Esophagus muscularis mucosa (tissue), 4 donors: ENCODE data around the gene WWOX. TPM values are rescaled to one million over a fixed set of nuclear protein-coding genes. Genes with fewer than 3 reads are reported as not detected.

Experiments used
- DNase-seq: peaks from one replicate; pipeline ENCODE4 v3.0.0-alpha.2; 2017; ENCODE audit errors: extremely low spot score
- H3K27ac ChIP-seq, 4 donors: fragments of 200-600 bp; sonication (generic); replicated peaks in 1 of 4; 1 replicate in 3 of 4; 2 replicates in 1 of 4; pipeline ENCODE4 v1.5.1; 2016 to 2019; ENCODE audit warnings: mild to moderate bottlenecking in 1 of 4
- H3K27me3 ChIP-seq, 4 donors: fragments of 200-600 bp; sonication (generic); one replicate each; pipeline versions ENCODE4 v1.5.1 to v1.6.0; 2016 to 2019
- H3K36me3 ChIP-seq, 4 donors: fragments of 200-600 bp; sonication (generic); one replicate each; pipeline ENCODE4 v1.5.1; 2016 to 2019
- H3K4me1 ChIP-seq, 4 donors: fragments of 200-600 bp; sonication (generic); one replicate each; pipeline ENCODE4 v1.5.1; 2016 to 2019
- H3K4me3 ChIP-seq, 4 donors: fragments of 200-600 bp; sonication (generic); 1 replicate in 2 of 4; 2 replicates in 2 of 4; pipeline ENCODE4 v1.5.1; 2016 to 2019; ENCODE audit warnings: mild to moderate bottlenecking in 4 of 4, moderate library complexity in 1 of 4
- H3K9me3 ChIP-seq, 4 donors: fragments of 200-600 bp; sonication (generic); 1 replicate in 3 of 4; 2 replicates in 1 of 4; pipeline ENCODE4 v1.5.1; 2016 to 2019
- CTCF ChIP-seq, 3 experiments: fragments of 200-600 bp in 2 of 3; fragments of 450-650 bp in 1 of 3; sonication (generic) in 2 of 3; IDR thresholded peaks; one replicate each; pipeline ENCODE4 v1.5.1; 2017 to 2019; ENCODE audit warnings: antibody characterized with exemption in 3 of 3, mild to moderate bottlenecking in 2 of 3, moderate library complexity in 1 of 3
- EP300 ChIP-seq: sonication (generic); formaldehyde crosslinking; IDR thresholded peaks from one replicate; pipeline ENCODE4 v1.6.1; 2017; ENCODE audit warnings: antibody characterized with exemption
- POLR2A ChIP-seq: fragments of 450-650 bp; IDR thresholded peaks from one replicate; pipeline ENCODE4 v1.6.1; 2017; ENCODE audit warnings: antibody characterized with exemption, moderate library complexity, mild to moderate bottlenecking, low read depth
- POLR2AphosphoS5 ChIP-seq, 2 donors: sonication (generic); formaldehyde crosslinking; IDR thresholded peaks; one replicate each; pipeline ENCODE4 v1.6.1; 2017; ENCODE audit warnings: antibody characterized with exemption in 2 of 2
- WGBS: methylation state at CpG from one replicate; pipeline ENCODE4 v1.1.5; 2018; 5-methylcytosine and 5-hydroxymethylcytosine counted together
- intact Hi-C: fragments of 100-400 bp; cut with DNase I; formaldehyde crosslinking; loops from one replicate; pipeline ENCODE4 v1.15.1; 2023
- total RNA-seq, 4 donors: library from RNA; depleted of rRNA; stranded (reverse); fragments of >200 nt; gene quantifications; one replicate each; pipeline versions ENCODE4 v1.1.0 to v1.2.1, GENCODE V29; 2016

WWOX gene
- total RNA-seq, 4 donors from 2014 or later, result 14.4 to 27.8 (median 15.4) TPM

GRCh38 chr16:78484509-78485058 lies 385.1 kb downstream of the WWOX start:
- intact Hi-C loops, result no loop called here
- no peak for DNase-seq
- Histone ChIP-seq H3K9me3 (no peaks in the 10 kb centered on the region), H3K27me3 (no peaks in the 10 kb centered on the region), H3K4me1 (peaks cover 0 to 2% (median 0%) of the 10 kb centered on the region in 4 donors), H3K4me3 (no peak overlapping the region), H3K27ac (no peak overlapping the region), H3K36me3 (no peaks in the 10 kb centered on the region)
- WGBS, result 88% methylated on average over 9 of the region's 9 CpGs
- TF ChIP-seq EP300 (no peak), CTCF (IDR thresholded peaks at IDR 0.05) (no peak), POLR2A (no peak), POLR2AphosphoS5 (IDR thresholded peaks at IDR 0.05) (no peak)

GRCh38 chr16:78485188-78485916 lies 385.9 kb downstream of the WWOX start:
- no peaks in the 10 kb centered on the region for H3K9me3 ChIP-seq
- intact Hi-C loops, result no loop called here
- peaks cover 0 to 3% (median 0%) of the 10 kb centered on the region in 4 donors for H3K4me1 ChIP-seq
- DNase-seq, result no peak
- no peak overlapping the region for H3K27ac ChIP-seq
- no peaks in the 10 kb centered on the region for H3K27me3 ChIP-seq
- TF ChIP-seq POLR2A (no peak), POLR2AphosphoS5 (IDR thresholded peaks at IDR 0.05) (no peak), EP300 (no peak), CTCF (IDR thresholded peaks at IDR 0.05) (no peak)
- H3K4me3 ChIP-seq, result no peak overlapping the region
- 84% methylated on average over 15 of the region's 15 CpGs for WGBS
- H3K36me3 ChIP-seq, result no peaks in the 10 kb centered on the region

- WGBS, result 90% methylated on average over 4 of the region's 4 CpGs
- no peak for DNase-seq
- peaks cover 0 to 3% (median 0%) of the 10 kb centered on the region in 4 donors for H3K4me1 ChIP-seq
- no peak overlapping the region for H3K4me3 ChIP-seq
- H3K9me3 ChIP-seq, result no peaks in the 10 kb centered on the region
- H3K27ac ChIP-seq, result no peak overlapping the region
- no peak for TF ChIP-seq CTCF (IDR thresholded peaks at IDR 0.05)
- TF ChIP-seq POLR2AphosphoS5 (IDR thresholded peaks at IDR 0.05), result no peak
- no peak for TF ChIP-seq POLR2A
- no peak for TF ChIP-seq EP300
- no peaks in the 10 kb centered on the region for H3K36me3 ChIP-seq
- intact Hi-C loops, result no loop called here
- H3K27me3 ChIP-seq, result no peaks in the 10 kb centered on the region
Measured at GRCh38 chr16:78485917-78486257, 386.4 kb downstream of the WWOX start.

GRCh38 chr16:78487471-78487870 lies 388.0 kb downstream of the WWOX start:
- WGBS, result 79% methylated on average over 3 of the region's 3 CpGs
- H3K4me1 ChIP-seq, result peaks cover 0 to 3% (median 0%) of the 10 kb centered on the region in 4 donors
- H3K27me3 ChIP-seq, result no peaks in the 10 kb centered on the region
- H3K9me3 ChIP-seq, result no peaks in the 10 kb centered on the region
- H3K27ac ChIP-seq, result no peak overlapping the region
- H3K4me3 ChIP-seq, result no peak overlapping the region
- TF ChIP-seq POLR2AphosphoS5 (IDR thresholded peaks at IDR 0.05), result no peak
- H3K36me3 ChIP-seq, result no peaks in the 10 kb centered on the region
- no peak for DNase-seq
- intact Hi-C loops, result no loop called here

- Histone ChIP-seq H3K9me3 (no peaks in the 10 kb centered on the region), H3K4me3 (no peak overlapping the region), H3K36me3 (no peaks in the 10 kb centered on the region), H3K27ac (no peak overlapping the region), H3K27me3 (no peaks in the 10 kb centered on the region), H3K4me1 (peaks cover 0 to 3% (median 0%) of the 10 kb centered on the region in 4 donors)
- 51% methylated on average over 3 of the region's 3 CpGs for WGBS
- intact Hi-C loops, result no loop called here
- TF ChIP-seq POLR2AphosphoS5 (IDR thresholded peaks at IDR 0.05) (no peak), EP300 (no peak), POLR2A (no peak), CTCF (IDR thresholded peaks at IDR 0.05) (no peak)
- DNase-seq, result no peak
Measured at GRCh38 chr16:78489072-78489471, 389.6 kb downstream of the WWOX start.
